GM19023 (cell line): Measurements from ENCODE around the gene DIP2C.

Experiments used
- ATAC-seq: cut with Tn5 transposase; IDR thresholded peaks from one replicate; pipeline ENCODE4 v1.9.1; 2021; ENCODE audit warnings: mild to moderate bottlenecking, moderate library complexity; ENCODE audit not compliant: unreplicated experiment

The DIP2C gene

GRCh38 chr10:299512-299911 is 390.0 kb downstream of the DIP2C start:
- ATAC-seq: no peak

GRCh38 chr10:298033-298432 is 391.4 kb downstream of the DIP2C start:
- ATAC-seq: no peak

- no peak for ATAC-seq
Observed at GRCh38 chr10:297567-297966, 391.9 kb downstream of the DIP2C start.

DNA sequence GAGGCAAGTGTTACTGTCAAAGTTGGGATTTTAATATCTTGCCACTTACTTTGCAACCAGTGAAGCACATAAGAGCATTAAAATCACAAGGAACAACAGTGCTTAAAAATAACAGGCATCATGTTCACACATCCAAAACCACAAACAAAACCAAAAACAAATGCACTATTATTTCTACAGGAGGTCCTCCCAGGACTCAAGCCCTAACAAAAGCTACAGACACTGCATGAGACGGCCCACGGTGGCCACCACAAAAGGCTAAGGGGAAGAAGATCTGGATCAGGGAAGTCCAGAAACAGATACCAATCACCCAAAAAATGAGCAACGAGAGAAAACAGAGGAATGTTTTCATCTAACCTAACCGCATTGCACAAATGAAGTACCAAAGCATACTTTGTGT is 395.8 kb downstream of the DIP2C start:
- ATAC-seq: no peak

DNA sequence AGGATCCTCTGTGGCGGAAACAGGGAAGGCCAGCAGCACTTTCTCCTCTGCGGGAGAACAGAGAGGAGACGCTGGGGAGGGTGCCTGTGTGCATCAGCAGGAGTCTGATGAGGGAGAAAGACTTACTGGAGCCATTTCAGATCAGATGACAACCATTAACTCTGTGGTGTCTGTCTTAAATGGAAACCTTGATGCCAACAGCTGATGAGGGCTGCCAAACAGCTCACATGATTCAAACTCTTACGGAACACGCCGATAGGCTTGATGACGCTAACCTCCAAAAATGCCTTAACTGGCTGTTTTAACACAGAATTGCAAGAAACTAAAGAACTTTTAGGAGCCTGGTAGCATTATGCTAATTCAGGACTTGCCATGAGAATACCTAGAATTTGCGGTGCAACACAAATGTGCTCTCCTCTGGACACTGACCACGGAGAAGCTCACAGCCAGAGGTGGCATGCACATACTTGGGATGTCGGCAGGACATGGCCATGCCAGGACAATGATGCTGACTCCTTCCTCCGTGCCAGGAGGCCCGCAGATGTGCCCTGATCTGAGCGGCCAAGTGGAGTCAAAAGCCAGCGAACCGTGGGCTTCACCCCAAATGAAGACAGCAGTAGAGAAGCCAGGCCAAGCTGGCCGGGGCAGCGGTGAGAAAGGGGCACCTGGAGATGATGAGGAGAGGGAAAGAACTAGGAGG is 399.3 kb downstream of the DIP2C start:
- ATAC-seq: no peak

DNA sequence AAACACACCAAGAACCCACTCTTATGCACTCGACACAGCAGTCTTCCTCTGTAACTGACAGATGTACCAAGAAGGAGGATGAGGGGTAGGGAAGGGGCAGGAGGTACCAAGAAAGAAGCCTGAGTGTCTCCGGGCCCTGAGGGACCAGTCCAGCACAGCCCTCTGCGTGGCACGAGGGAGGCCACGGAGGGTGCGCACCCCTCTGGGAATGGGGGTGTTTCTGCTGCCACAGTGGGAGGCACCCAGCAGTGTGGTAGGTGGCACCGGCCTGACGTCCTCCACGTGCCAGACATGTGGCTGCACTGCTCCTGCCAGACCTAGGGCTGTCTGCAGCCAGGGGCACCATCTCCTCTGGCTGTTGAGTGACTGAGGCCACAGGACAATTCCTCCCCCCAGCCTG is 399.9 kb downstream of the DIP2C start:
- ATAC-seq: no peak

- no peak for ATAC-seq
Observed at GRCh38 chr10:288316-289200, 400.9 kb downstream of the DIP2C start.

GRCh38 chr10:287814-288213 is 401.7 kb downstream of the DIP2C start:
- no peak for ATAC-seq

DNA sequence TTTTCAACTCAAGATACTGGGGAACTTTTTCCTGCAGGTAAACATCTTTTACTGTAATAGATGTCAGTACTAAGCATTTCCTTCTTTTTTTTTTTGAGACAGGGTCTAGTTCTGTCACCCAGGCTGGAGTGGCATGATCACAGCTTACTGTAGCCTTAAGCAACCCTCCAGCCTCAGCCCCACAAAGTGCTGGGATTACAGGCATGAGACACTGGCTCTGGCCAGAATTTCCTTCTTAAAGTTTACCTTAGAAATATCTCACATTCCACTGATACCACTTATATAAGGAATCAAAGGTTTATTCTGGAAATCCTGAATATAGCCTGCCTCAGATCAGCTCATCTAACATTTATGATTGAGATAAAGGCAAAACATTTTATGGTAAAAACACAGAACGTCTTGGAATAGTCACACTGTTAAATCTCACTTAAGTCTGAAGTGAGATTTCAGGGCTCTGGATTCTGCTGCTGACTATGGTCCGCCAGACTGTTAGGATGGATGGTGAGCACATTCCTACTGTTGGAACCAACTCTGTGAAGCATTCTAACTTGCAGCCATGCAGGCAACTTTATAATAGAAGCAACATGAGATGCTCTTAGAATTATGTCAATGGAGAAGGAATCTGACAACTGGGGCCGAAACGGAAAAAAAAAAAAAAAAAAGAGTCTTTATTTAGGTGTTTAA is 402.3 kb downstream of the DIP2C start:
- no peak for ATAC-seq

- ATAC-seq: no peak
Observed at GRCh38 chr10:285216-285615, 404.3 kb downstream of the DIP2C start.

DNA sequence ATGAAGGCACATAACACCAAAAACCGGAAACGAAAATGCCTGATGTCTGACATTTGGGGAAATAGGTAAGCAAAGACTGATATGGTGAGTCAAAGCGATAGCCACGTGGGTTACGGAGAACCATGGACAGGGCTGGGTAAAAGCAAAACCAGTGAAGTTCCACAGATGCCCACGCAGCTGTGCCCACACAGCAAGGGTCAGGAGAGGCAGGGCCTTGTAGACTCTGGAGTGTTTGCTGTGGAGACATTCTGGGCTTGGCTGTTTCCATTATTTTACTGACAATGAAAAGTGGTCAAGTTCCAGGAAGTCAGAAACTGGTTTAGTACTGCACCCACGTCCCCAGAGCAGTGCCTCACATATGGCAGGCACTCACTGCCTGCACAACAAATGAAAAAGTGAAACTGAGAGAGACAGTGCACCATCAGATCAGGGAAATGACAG is 405.5 kb downstream of the DIP2C start:
- peak; percentile 63 for ATAC-seq

DNA sequence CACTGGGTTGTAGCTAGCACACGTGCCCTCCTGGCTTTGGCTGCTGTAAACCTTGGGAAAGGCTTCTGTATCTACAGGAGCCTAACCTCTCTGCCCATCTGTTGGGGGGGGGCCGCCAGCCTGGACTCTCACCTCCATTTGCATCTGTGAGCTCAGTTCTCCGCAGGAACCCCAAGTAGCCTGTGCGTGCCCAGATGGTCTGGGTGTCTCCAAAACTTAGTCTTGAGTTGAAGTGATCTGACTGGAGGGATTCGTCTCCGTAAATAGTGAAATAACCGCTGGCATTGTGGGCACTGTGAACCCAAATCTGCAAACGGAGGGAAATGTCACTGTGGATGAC is 406.4 kb downstream of the DIP2C start:
- ATAC-seq: no peak

DNA sequence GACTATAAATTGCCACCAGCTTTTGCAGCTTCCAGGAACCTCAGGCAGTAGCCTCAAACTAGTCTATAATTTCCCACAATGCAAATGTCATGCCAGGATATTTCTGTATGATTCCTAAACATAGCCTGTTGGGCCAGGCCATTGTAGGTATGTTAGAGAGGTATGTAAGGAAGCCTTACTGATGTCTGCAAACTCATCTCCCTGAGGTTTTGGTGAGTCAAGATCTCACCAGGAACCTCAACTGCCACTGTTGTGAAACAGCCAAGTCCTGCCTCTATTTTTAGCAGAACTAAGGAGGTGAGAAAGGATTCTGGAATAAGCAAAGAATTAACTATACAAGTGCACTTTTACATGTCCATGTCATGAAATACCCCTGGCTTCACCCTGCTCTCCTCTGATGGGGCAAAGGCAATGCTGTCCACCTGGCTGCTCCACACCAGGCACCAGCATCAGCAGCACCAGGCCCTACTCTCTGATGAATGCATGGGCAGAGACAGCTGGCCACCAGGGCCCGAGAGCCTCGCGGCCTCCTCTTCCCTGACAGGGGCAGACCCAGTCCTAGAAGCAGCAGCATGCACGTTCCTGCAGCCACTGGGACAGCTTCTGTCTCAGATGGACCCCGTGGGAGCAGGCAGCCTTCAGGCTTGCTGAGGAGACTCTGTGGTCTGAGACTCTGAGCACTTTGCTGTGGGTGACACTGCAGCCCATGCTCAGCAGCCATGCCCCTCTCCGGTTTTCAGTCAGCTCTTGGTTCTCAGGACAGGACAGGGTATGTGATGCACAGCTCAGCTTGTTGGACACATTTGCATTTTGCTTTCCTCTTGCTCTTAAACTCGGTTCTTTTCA is 407.0 kb downstream of the DIP2C start:
- no peak for ATAC-seq

DNA sequence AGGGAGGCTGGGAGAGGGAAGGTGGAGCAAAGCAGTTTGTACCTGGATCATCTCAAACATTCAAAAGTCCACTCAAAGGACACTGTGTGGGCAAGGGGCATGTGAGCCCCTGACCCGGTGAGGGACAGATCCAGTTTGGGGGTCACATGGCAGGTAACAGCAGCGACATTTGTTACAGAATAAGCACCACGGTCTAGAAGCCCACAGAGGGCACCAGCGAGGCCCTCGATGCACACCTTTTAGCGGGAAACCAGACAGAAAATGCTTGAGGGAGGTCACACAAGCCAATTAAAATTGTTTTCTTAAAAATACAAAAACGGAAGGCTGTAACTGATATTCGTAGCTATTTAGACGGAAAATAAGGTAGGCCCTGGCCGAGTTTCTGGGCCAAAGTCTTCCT is 409.8 kb downstream of the DIP2C start:
- ATAC-seq: no peak

GRCh38 chr10:279232-279631 is 410.2 kb downstream of the DIP2C start:
- no peak for ATAC-seq

DNA sequence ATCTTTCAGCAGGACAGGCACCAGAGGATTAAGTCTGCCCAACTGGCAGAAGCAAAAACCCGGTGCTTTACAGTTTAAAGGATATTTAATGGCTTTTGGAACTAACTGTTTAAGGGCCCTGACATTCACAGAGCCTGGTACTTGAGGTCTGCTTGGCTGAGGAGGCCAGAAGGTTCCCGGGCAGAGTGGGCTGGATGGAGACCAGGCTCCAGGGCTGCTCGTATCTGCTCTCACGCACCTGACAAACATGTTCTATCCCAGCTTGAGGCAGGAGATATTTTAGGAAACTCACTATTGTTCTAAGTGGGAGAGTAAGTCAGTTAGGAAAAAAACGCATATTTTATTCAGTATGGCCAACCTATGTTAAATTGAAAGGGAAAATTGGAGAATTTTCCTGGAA is 410.8 kb downstream of the DIP2C start:
- no peak for ATAC-seq

DNA sequence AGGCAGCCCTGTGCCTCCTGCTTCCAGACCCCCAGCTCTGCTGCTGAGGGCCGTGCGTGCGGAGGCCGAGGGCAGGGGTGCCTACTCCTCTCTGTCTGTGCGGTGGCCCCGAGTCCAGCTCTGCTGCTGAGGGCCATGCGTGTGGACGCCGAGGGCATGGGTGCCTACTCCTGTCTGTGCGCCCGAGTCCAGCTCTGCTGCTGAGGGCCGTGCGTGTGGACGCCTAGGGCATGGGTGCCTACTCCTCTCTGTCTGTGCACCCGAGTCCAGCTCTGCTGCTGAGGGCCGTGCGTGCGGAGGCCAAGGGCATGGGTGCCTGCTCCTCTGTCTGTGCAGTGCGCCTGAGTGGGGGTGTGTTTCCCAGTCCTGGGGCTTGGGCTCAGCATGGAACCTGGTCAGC is 411.5 kb downstream of the DIP2C start:
- ATAC-seq: no peak

- ATAC-seq: no peak
Observed at GRCh38 chr10:275680-276079, 413.8 kb downstream of the DIP2C start.

- no peak for ATAC-seq
Observed at GRCh38 chr10:274866-275265, 414.6 kb downstream of the DIP2C start.

- no peak for ATAC-seq
Observed at GRCh38 chr10:273088-273487, 416.4 kb downstream of the DIP2C start.

GRCh38 chr10:271722-272121 is 417.7 kb downstream of the DIP2C start:
- no peak for ATAC-seq
